ENCODE measurements around the gene LEAP2. TPM values are rescaled to one million over a fixed set of nuclear protein-coding genes. Genes with fewer than 3 reads are reported as not detected.

The LEAP2 gene
- total RNA-seq, 4 donors from 2014 or later: 0.57 to 4.2 (median 1.6) TPM

- TF ChIP-seq CTCF (IDR thresholded peaks at IDR 0.05; ENCODE audit: low read depth): no peak
Measured at GRCh38 chr5:132836852-132837251, 36.6 kb upstream of the LEAP2 start.

- no peak for TF ChIP-seq CTCF (IDR thresholded peaks at IDR 0.05; ENCODE audit: low read depth)
Measured at GRCh38 chr5:132837868-132838267, 35.6 kb upstream of the LEAP2 start.

DNA sequence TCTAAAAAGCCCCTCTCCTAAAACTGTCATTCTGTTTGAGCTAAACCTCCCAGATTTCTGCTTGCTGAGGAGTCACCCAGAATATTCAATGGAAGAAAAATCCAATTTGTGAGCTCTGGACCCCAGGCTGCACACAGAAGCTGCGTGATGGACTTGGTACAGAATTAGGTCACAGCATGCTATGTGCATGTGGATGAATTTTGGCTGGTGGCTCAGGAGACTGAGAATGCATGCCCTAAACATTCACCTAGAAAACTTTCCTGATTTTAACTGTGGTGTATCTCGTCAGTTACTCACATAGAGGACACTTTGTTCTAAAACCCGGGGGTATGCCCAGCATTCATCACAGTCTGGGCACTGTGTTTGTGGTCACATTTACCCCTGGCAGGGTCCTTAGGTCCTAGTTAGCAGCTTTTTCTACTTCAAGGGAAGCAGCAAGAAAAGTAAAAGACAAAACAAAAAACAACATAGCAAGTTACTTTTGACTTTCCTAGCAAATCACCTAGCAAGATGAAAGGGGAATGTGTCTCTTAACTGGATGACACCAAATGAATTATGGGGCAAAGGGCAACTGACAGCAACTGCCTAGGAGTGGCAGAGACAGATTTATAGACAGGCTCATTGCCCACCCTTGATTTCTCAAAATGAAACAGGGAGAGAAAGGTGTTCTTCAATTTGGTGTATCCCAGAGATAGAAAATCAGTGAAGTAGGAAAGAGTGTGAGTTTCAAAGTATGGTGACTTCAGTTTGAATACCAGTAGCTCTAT is 34.8 kb upstream of the LEAP2 start:
- TF ChIP-seq CTCF (IDR thresholded peaks at IDR 0.05; ENCODE audit: low read depth): no peak

DNA sequence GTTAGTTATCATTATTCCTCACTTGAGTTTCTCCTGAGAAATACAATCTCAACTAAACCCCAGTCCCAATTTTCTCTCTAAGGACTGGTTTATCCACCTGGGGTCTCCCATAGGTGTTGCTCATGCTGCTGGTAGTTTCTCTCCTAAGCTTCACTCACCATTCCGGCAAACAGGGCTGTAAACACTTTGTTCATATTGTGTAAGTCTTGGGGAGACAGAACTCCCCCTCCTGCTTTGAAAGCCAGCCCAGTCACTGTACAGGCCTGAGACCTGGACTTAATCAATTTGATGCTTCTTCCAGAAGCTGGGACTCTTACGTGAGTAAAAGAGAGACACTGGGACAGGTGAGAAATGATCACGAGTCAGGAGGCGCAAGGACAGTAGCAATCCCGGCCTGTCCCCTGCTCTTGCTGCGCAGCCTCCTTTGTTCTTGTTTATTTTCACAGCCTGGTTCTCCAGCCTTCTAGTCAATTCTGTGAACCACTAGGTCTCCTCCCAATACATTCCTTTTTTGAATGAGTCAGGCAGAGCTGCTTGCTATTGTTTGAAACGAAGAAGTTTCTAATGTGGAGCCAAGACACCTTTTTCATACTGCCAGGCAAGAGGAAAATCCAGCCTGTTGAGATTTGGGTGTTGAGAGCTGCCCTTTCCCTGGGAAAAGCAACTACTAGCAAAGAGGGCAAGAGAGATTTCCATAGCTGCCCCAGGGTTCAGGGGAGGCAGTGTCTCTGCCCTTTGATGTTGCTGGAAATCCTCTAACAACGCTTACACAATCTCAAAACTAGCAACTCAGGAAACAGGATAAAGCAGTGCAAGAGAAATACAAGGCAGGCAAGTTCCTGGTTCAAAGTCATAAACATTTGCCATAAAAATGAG is 33.8 kb upstream of the LEAP2 start:
- no peak for TF ChIP-seq CTCF (IDR thresholded peaks at IDR 0.05; ENCODE audit: low read depth)

- TF ChIP-seq CTCF (IDR thresholded peaks at IDR 0.05; ENCODE audit: low read depth): no peak
Measured at GRCh38 chr5:132840313-132840712, 33.2 kb upstream of the LEAP2 start.

- no peak for TF ChIP-seq CTCF (IDR thresholded peaks at IDR 0.05; ENCODE audit: low read depth)
Measured at GRCh38 chr5:132840896-132841295, 32.6 kb upstream of the LEAP2 start.

GRCh38 chr5:132841305-132841704 is 32.2 kb upstream of the LEAP2 start:
- no peak for TF ChIP-seq CTCF (IDR thresholded peaks at IDR 0.05; ENCODE audit: low read depth)

Measured in subcutaneous adipose tissue (tissue), 4 donors.